HepG2 (cell line): ENCODE measurements around the gene TBL3. TPM values are rescaled to one million over a fixed set of nuclear protein-coding genes. Genes with fewer than 3 reads are reported as not detected.

ENCODE experiments used
- CEBPZ ChIP-seq: IDR thresholded peaks from 2 replicates; pipeline ENCODE4 v1.6.1; 2012; ENCODE audit warnings: low read length, improper control_type of control experiment
- DNMT3B ChIP-seq: conservative IDR thresholded peaks from 2 replicates; pipeline ENCODE4 v1.6.1; 2016; ENCODE audit warnings: missing biosample characterization, control low read depth
- KDM5A ChIP-seq: fragments of 200-600 bp; sonication (generic); IDR thresholded peaks from 2 replicates; pipeline ENCODE4 v1.7.0; 2018; ENCODE audit warnings: antibody characterized with exemption, mild to moderate bottlenecking, low read length, borderline replicate concordance
- MAZ ChIP-seq, 2 experiments: sonication (generic) in 1 of 2; formaldehyde crosslinking in 1 of 2; IDR thresholded peaks; 2 replicates each; pipeline versions ENCODE4 v1.5.0 to v1.6.1; 2012 to 2020; ENCODE audit warnings: low read depth in 2 of 2, mild to moderate bottlenecking in 2 of 2, borderline replicate concordance in 1 of 2, improper control_type of control experiment in 1 of 2, low read length in 1 of 2, missing genetic modification reagents in 1 of 2, moderate library complexity in 1 of 2
- NCOR1 ChIP-seq: fragments of 200-600 bp; sonication (generic); IDR thresholded peaks from 2 replicates; pipeline ENCODE4 v1.7.0; 2017; ENCODE audit warnings: antibody characterized with exemption, low read length, borderline replicate concordance
- PRDM10 ChIP-seq: sonication (generic); formaldehyde crosslinking; IDR thresholded peaks from 2 replicates; pipeline ENCODE4 v1.4.0; 2020; ENCODE audit warnings: low read depth, missing genetic modification reagents
- STAG1 ChIP-seq: sonication (generic); formaldehyde crosslinking; IDR thresholded peaks from 2 replicates; pipeline ENCODE4 v1.4.0; 2020; ENCODE audit warnings: missing genetic modification reagents
- THAP9 ChIP-seq: sonication (generic); formaldehyde crosslinking; IDR thresholded peaks from 2 replicates; pipeline ENCODE4; 2020; ENCODE audit warnings: missing genetic modification reagents, mild to moderate bottlenecking, borderline replicate concordance
- ZFP41 ChIP-seq: sonication (generic); formaldehyde crosslinking; IDR thresholded peaks from 2 replicates; pipeline ENCODE4 v1.4.0; 2020; ENCODE audit warnings: mild to moderate bottlenecking, missing genetic modification reagents, borderline replicate concordance
- ZMYM3 ChIP-seq: sonication (generic); formaldehyde crosslinking; IDR thresholded peaks from 2 replicates; pipeline ENCODE4 v1.5.1; 2020; ENCODE audit warnings: mild to moderate bottlenecking, missing genetic modification reagents
- ZNF180 ChIP-seq: sonication (generic); formaldehyde crosslinking; IDR thresholded peaks from 2 replicates; pipeline ENCODE4 v1.4.0; 2020; ENCODE audit warnings: low read depth, missing genetic modification reagents, borderline replicate concordance
- ZNF251 ChIP-seq: sonication (generic); formaldehyde crosslinking; IDR thresholded peaks from 2 replicates; pipeline ENCODE4 v1.9.0; 2021; ENCODE audit warnings: mild to moderate bottlenecking, missing genetic modification reagents
- ZNF749 ChIP-seq: sonication (generic); formaldehyde crosslinking; IDR thresholded peaks from 2 replicates; pipeline ENCODE4 v1.8.0; 2022; ENCODE audit warnings: mild to moderate bottlenecking, missing genetic modification reagents, moderate library complexity, borderline replicate concordance
- ZNF891 ChIP-seq: sonication (generic); formaldehyde crosslinking; IDR thresholded peaks from 2 replicates; pipeline ENCODE4 v1.5.0; 2020; ENCODE audit warnings: mild to moderate bottlenecking, missing genetic modification reagents
- polyA plus RNA-seq, 8 experiments: library from polyadenylated mRNA; depleted of rRNA in 3 of 8; stranded (reverse) in 7 of 8; unstranded in 1 of 8; fragments of >200 nt; fragmentation: Illumina TruSeq in 4 of 8; extraction: Trizol in 4 of 8; gene quantifications; 2 replicates each; pipeline versions ENCODE4 v1.2.1 to v1.2.3, GENCODE V29; 2011 to 2016; ENCODE audit warnings: low read depth in 4 of 8, missing spikeins in 1 of 8, mixed read lengths in 1 of 8; ENCODE audit not compliant: insufficient read depth in 1 of 8
- total RNA-seq, 5 experiments: library from RNA; depleted of rRNA; stranded (reverse); fragments of >200 nt; fragmentation: Illumina TruSeq; extraction: Trizol; gene quantifications; 2 replicates each; pipeline ENCODE4 v1.2.3, GENCODE V29; 2016; ENCODE audit warnings: low read depth in 1 of 5

TBL3 gene
- total and polyA plus RNA-seq, 2 of the 13 experiments (the other 11 are each of a cell fraction or from before 2014, with no cell fraction given): 16.8 to 38.0 TPM

- TF ChIP-seq CEBPZ (no peak), ZFP41 (CRISPR knock-in tag) (no peak), THAP9 (0 out of 2 replicates have a peak, but pooled peaks have one; percentile 9), ZMYM3 (peak; percentile 28; the same call in 1 of the 2 replicates), MAZ (IDR thresholded peaks at IDR 0.05; ENCODE audit: borderline replicate concordance, low read depth, low read length) (no peak), MAZ (CRISPR knock-in tag; IDR thresholded peaks at IDR 0.05; ENCODE audit: low read depth) (0 out of 2 replicates have a peak, but pooled peaks have one; percentile 50), NCOR1 (peak; percentile 82), ZNF749 (CRISPR knock-in tag) (no peak), DNMT3B (CRISPR knock-in tag) (no peak), ZNF891 (CRISPR knock-in tag) (no peak), ZNF180 (CRISPR knock-in tag) (peak; percentile 13; the same call in 1 of the 2 replicates), KDM5A (no peak), PRDM10 (CRISPR knock-in tag) (peak; percentile 51; the same call in 1 of the 2 replicates), STAG1 (CRISPR knock-in tag) (0 out of 2 replicates have a peak, but pooled peaks have one; percentile 1), ZNF251 (CRISPR knock-in tag) (no peak)
Observed at GRCh38 chr16:1940273-1941161, 31.3 kb upstream of the TBL3 start (continued).
